Activated CD8-positive, alpha-beta memory T cell treated with anti-CD3 and anti-CD28 coated beads for 4 hours (primary cell): ENCODE results near the gene LRCH1.

Experiments used
- DNase-seq, 2 donors: peaks; one replicate each; pipeline ENCODE4 v3.0.0-alpha.2; 2020; ENCODE audit warnings: low read depth in 2 of 2

Gene LRCH1

DNA sequence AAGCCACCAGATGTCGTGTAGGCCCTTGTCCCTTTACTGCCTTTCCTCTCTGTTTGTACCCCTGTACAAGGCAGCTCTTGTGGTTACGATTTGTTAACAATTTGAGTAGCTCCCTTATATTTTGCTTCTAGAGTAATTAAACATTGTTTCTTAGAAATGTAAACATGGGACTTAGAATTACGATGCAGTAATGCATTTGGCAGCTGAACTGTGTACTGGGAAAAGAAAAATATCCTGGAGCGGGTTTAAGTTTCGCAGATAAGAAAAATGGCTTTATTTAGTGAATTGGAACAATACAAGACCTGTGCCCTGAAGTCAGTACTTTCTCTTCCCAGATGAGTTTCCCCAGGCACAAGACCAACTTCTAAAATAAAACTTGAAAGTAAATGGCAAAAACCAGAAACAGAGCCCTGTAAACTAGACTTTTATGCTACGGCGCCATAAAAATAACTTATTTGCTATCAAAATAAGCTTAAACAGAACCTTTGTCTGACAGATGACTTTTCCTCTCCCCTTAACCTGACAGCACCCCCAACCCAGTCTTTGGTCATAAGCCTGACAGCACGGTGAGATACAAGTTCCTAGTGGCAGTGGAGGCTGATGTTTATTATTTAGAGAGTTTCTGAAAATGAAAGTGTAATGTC, 63.0 kb downstream of the LRCH1 start:
- DNase-seq = no peak

GRCh38 chr13:46617229-46617721, 64.3 kb downstream of the LRCH1 start:
- DNase-seq = no peak

DNA sequence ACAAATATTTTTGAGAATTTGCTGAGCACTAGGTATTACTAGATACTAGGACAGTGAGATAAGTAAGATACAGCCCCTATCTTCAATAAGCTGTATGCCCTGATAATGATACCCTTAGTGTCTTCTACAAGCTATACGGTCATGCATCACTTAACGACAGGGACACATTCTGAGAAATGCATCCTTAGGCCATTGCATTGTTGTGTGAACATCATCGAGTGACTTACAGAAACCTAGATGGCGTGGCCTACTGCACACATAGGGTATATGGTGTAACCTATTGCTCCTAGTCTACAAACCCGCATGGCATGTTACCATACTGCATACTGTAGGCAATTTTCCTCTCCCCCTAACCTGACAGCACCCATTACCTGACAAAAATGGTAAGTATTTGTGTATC, 64.9 kb downstream of the LRCH1 start:
- DNase-seq = no peak

DNA sequence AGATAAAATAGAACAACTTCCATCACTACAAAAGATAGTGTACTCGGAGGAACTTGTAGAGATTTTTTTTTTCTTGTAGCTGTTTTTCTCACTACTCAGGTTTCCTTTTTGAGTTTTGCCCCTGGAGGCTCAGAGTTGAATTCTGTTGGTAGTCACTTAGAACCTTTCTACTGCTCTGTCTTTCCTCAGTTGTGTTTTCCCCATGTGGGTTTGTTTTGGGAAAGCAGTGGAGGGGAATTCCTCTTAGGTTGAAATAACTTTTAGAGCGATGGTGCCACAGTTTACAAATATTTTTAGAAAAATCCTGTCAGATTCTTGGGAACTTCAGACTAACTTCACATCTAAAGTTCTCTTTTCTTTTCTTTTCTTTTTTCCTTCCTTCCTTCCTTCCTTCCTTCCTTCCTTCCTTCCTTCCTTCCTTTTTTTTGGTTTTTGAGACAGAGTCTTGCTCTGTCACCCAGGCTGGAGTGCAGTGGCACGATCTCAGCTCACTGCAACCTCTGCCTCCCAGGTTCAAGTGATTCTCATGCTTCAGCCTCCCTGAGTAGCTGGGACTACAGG, 65.8 kb downstream of the LRCH1 start:
- DNase-seq = no peak

GRCh38 chr13:46620029-46620428, 67.1 kb downstream of the LRCH1 start:
- no peak for DNase-seq

DNA sequence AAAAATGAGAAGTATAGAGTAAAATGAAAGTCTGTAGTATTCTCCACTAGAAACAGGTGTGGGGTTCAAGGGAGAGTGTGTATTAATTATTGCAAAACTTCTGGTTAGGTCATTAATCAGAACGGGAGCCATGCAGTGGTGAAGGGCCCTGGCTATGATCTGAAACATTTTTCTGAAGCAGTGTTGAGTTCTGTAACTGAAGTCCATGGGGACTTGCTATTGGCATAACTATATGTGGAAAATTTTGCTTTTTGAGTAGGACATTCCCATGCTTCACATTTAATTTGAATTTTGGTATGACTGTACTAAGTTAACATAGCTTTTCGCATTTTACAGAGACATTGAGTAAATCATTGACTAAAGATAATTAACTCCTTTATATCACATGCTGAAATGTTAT, 67.5 kb downstream of the LRCH1 start:
- DNase-seq = no peak

- DNase-seq = no peak
Measured at GRCh38 chr13:46621133-46621532, 68.2 kb downstream of the LRCH1 start.

DNA sequence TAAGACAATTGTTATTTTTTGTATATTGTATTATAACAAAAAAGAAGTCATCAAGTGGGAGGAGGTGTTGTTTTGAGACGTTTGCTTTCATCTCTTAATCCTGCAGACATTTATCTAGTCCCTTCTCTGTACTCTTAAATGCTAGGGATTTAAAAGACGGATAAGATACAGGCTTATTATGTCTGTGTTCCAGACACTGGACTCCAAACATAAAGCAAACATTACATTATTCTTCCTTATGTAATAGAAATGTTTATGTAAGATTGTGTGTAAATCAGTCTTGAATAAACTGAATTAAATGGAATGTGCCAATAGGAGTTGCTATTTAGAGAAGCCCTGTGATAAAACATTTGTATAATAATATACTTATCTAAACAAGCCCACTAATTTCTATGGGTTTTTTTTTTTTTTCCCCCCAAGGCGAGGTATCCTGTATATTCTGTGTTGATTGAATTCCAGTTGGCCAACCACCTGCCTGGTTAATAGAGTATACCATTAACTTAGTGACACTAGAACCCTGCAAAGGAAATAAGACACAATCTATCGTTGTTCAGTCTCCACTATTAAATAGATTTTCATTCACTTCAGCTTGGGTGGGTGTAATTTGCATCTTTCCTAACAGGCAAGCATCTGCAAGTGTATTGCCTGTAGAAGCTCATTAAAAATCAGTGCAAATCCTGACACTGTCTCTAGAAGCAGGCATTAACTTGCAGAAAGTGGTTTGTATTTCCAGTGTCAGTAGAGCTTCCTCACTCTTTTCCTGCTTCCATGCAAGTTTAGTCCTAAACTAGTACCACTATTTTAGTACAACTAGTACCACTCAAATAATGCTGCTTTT, 69.0 kb downstream of the LRCH1 start:
- no peak for DNase-seq

GRCh38 chr13:46622630-46623256, 69.8 kb downstream of the LRCH1 start:
- no peak for DNase-seq

- DNase-seq = no peak
Measured at GRCh38 chr13:46624353-46624752, 71.4 kb downstream of the LRCH1 start.

DNA sequence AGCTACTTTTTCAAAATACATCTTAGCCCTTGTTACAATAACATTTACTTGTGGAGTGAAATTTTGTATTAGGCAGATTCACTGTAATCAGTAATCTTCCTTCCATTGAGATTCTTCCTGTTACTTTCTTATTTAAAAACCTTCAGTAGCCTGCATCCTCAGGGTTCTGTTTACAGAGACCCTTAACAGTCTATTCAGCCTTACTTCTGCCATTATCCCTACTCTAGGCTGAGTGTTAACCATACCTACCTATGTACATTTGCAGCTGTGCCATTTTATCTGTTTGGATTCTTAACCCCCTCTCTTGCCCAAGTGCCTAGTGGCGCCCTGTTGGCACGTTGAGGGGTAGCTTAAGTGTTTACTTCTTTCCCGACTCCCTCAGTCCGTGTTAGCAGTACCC, 71.9 kb downstream of the LRCH1 start:
- no peak for DNase-seq

- no peak for DNase-seq
Measured at GRCh38 chr13:46627462-46627861, 74.5 kb downstream of the LRCH1 start.

DNA sequence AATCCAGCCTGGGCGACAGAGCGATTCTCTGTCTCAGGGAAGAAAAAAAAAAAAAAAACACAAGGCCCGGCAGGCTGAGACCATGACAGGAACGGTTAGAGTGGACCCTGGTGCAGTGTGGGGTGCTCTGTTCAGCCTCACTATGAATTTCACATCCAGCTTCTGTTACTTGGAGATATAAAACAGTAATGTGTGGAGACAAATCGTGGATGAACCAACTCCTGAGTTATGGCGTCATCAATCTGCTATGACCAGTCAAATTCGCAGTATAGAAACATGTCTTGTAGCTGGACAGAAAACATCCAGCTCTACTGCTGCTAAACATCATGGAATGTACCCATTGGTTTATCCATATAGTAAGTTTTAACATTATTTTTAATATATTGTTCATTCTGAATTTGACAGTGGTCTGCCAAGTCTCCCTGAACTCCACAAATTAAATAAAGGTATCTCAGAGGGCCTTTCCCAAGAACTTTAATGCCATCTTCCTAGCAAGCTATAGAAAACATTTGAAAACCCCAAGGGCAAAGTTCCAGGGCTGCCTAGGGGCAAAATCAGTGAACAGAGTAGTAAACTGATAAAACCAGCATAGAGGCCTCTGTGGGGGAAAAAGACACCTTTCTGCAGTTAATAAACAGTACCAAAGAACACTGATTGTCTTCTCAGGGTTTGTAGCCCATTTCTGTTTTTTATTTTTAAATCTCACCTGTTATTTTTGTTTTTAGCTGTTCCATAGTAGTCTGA, 75.8 kb downstream of the LRCH1 start:
- no peak for DNase-seq

GRCh38 chr13:46629811-46630413, 76.9 kb downstream of the LRCH1 start:
- DNase-seq = no peak

DNA sequence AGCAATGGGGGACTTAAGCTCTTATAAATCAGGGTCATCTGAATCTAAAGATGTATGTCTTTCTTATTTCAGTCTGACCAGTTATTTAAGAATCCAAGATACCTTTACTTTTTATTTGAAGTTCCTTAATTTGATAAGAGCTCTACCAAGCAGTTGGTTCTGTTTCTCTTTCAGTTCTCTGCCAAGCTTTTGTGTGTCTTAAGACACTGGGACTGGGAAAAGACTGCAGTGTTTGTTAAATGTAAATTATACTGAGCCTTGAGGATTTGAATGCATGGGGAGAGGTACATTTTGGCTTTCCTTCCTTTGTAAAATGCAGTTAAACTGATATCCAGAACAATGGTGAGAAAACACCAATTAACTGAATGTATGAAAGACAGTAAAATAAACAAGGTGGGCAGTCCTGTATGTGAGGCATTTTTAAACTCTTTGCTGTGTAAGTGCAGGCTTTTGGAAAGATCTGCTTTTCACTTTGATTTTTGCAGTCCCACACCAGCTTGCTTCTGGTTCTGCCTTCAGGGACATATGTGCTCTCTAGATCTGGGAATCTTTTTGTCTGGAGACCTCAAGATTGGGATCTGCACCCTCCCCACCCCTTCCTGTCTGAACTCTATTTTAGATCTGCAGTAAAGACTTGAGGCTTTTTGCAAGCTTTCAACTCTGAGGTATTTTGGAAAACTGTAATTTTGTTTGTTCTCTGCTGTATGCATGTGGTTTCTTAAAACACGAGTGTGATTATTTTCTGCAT, 77.6 kb downstream of the LRCH1 start:
- no peak for DNase-seq

- DNase-seq = no peak
Measured at GRCh38 chr13:46631179-46631542, 78.2 kb downstream of the LRCH1 start.

- DNase-seq = no peak
Measured at GRCh38 chr13:46632176-46632575, 79.2 kb downstream of the LRCH1 start.

DNA sequence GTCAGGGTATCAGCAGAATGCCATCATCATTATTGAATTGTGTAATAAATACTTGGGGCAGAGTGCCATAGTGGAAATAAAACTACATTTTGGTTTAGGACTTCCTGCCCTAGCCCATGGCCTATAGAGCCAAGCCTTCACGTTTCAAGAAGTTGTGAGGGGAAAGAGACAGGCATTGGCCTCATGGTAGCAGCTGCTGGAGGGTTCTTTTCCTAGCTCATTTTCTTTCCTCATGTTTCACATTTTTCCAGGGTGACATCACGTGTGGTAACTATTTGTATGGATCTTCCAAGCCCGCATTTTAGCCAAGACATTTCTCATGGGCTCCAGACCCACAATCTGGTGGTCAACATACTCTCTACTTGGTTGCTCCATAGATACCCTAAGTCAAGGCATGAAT, 80.4 kb downstream of the LRCH1 start:
- no peak for DNase-seq

GRCh38 chr13:46636451-46636850, 83.5 kb downstream of the LRCH1 start:
- DNase-seq = no peak

DNA sequence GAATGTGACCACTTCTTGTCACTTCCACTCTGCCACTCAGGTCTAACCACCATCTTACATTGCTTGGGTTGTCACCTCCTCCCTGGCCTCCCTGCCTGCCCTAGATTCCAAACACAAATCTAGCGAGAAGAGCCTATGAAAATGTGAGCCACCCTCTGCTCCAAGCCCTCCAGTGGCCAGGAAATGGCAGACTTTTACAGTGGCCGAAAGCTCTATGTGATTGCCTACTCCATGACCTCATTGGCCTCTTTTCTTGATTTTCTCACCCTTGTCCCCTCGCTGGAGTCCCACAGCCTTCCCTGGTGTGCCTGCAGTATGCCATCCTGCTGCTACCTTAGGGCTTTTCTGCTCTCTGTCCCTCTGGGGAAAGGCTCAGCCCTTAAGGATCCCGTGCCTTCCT, 84.2 kb downstream of the LRCH1 start:
- DNase-seq = no peak

DNA sequence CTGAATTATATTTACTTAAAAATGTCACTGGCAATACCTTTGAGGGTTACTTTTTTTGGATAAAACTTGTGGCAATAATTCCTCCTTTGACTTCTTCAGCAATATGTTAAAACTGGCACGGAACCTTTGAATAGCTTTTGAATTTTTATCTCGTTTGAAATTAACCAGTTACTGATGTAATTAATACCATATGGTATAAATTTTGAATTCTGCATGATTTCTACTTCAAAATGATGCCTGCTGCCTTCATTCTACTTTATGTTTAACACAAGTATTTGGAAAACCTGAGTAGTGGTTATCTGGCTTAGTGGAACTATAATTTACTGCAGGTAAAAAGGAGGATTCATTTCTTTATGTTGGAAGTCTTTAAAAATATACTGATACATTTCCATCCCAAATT, 85.3 kb downstream of the LRCH1 start:
- DNase-seq = no peak
